Measurements from ENCODE around the gene NPM1.

DNA sequence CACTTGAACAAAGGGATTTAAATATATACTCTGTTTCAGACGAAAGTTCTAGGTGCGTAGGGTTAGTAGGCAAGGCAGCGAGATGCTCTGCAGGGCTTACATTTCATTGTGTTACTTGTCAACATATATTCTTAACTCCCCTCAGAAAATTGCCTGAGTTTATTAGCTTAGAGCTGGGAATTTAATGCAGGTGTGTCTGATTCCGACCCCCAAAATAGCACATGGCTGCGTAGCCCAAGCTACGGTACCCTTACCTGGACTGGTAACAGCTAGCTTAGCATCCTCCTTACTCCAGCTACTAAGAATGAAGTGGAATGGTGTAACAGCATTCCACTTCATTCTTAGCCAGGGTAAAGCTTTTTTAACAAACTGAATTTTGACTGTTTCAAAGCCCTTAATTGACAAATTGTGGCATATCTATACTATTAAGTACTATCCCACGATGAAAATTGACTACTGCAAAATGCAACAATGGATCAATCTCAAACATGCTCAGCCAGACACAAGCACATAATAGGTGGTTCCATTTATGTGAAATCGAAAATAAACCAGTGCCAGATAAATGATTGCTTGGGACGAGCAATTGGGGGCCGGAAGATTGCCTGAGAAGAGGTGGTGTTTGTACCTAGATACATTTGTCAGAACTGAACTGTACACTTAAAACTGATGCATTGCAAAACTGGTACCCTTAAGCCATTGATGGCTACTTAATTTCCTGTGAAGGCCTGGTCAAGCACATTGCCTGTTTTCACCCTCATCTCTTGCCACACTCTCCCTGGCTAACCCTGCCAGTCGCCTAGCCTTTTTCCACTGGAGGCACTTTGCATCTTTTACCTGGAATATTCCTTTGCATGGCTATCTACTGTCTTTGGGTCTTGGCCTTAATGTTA, 28.8 kb downstream of the NPM1 start:
- TF ChIP-seq POLR2A (IDR thresholded peaks at IDR 0.05; ENCODE audit: extremely low read depth, insufficient read length) (no peak), MYC (IDR thresholded peaks at IDR 0.05; ENCODE audit: low read depth, low read length) (no peak)
- TF ChIP-seq, protein P1, sequence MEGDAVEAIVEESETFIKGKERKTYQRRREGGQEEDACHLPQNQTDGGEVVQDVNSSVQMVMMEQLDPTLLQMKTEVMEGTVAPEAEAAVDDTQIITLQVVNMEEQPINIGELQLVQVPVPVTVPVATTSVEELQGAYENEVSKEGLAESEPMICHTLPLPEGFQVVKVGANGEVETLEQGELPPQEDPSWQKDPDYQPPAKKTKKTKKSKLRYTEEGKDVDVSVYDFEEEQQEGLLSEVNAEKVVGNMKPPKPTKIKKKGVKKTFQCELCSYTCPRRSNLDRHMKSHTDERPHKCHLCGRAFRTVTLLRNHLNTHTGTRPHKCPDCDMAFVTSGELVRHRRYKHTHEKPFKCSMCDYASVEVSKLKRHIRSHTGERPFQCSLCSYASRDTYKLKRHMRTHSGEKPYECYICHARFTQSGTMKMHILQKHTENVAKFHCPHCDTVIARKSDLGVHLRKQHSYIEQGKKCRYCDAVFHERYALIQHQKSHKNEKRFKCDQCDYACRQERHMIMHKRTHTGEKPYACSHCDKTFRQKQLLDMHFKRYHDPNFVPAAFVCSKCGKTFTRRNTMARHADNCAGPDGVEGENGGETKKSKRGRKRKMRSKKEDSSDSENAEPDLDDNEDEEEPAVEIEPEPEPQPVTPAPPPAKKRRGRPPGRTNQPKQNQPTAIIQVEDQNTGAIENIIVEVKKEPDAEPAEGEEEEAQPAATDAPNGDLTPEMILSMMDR (IDR thresholded peaks at IDR 0.05; ENCODE audit: low read depth, low read length), result no peak
- TF ChIP-seq, protein P2, sequence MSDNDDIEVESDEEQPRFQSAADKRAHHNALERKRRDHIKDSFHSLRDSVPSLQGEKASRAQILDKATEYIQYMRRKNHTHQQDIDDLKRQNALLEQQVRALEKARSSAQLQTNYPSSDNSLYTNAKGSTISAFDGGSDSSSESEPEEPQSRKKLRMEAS (IDR thresholded peaks at IDR 0.05; ENCODE audit: low read depth, low read length), result no peak
